ENCODE measurements around the gene SEPTIN10.
"Not testable (repeated sequence)": the region's sequence is repeated elsewhere in the genome, so short reads cannot be mapped to it uniquely, and the experiment has no call there.

The SEPTIN10 gene

DNA sequence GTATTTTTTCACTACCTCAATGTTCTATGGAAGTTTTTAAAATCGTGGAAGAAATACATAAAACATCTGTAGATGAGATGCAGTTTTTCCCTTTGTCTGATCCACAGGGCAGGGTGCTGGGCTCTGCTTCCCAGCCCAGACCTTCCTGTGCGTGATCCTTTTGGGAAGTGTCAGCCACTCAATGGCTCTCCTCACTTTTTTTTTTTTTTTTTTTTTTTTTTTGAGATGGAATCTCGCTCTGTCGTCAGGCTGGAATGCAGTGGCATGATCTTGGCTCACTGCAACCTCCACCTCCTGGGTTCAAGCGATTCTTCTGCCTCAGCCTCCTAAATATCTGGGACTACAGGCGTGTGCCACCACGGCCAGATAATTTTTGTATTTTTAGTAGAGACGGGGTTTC is 33.2 kb upstream of the SEPTIN10 start:
- Histone ChIP-seq H3K4me1 (ENCODE audit: insufficient read depth, low read length, poor library complexity, severe bottlenecking) (no peaks in the 10 kb centered on the region), H3K9me3 (ENCODE audit: insufficient read depth, low read depth, low read length) (no peaks in the 10 kb centered on the region), H3K9ac (ENCODE audit: low read depth, low read length, poor library complexity, severe bottlenecking) (no peak overlapping the region), H3K36me3 (ENCODE audit: insufficient read depth, low read length) (no peaks in the 10 kb centered on the region), H2AFZ (ENCODE audit: low read length) (no peak overlapping the region), H3F3A (ENCODE audit: low read depth) (no peaks in the 10 kb centered on the region), H3K4me2 (ENCODE audit: low read depth, low read length, poor library complexity, severe bottlenecking) (no peak overlapping the region), H3K27me3 (ENCODE audit: insufficient read depth, low read length, poor library complexity, severe bottlenecking) (no peaks in the 10 kb centered on the region), H3K9me2 (replicated peaks; ENCODE audit: low read depth, low read length) (no peaks in the 10 kb centered on the region), H4K20me1 (ENCODE audit: insufficient read depth, low read length, poor library complexity, severe bottlenecking) (no peaks in the 10 kb centered on the region), H3K4me3 (ENCODE audit: low read length, poor library complexity, severe bottlenecking) (no peak overlapping the region), H3K79me2 (ENCODE audit: insufficient read depth, low read length) (no peaks in the 10 kb centered on the region)
- TF ChIP-seq CTCF (conservative IDR thresholded peaks at IDR 0.05; ENCODE audit: low read length), result no peak
- TF ChIP-seq EZH2phosphoT487 (IDR thresholded peaks at IDR 0.05; ENCODE audit: borderline replicate concordance), result no peak

- TF ChIP-seq CTCF (conservative IDR thresholded peaks at IDR 0.05; ENCODE audit: low read length) (no peak), EZH2phosphoT487 (IDR thresholded peaks at IDR 0.05; ENCODE audit: borderline replicate concordance) (no peak)
- H3K36me3 ChIP-seq (ENCODE audit: insufficient read depth, low read length), result no peaks in the 10 kb centered on the region
- H3K4me2 ChIP-seq (ENCODE audit: low read depth, low read length, poor library complexity, severe bottlenecking), result no peak overlapping the region
- H2AFZ ChIP-seq (ENCODE audit: low read length), result no peak overlapping the region
- H3K79me2 ChIP-seq (ENCODE audit: insufficient read depth, low read length), result no peaks in the 10 kb centered on the region
- H3K4me1 ChIP-seq (ENCODE audit: insufficient read depth, low read length, poor library complexity, severe bottlenecking), result no peaks in the 10 kb centered on the region
- H3K4me3 ChIP-seq (ENCODE audit: low read length, poor library complexity, severe bottlenecking), result no peak overlapping the region
- no peaks in the 10 kb centered on the region for H3F3A ChIP-seq (ENCODE audit: low read depth)
- H3K9me3 ChIP-seq (ENCODE audit: insufficient read depth, low read depth, low read length), result no peaks in the 10 kb centered on the region
- H3K9ac ChIP-seq (ENCODE audit: low read depth, low read length, poor library complexity, severe bottlenecking), result no peak overlapping the region
- H3K9me2 ChIP-seq (replicated peaks; ENCODE audit: low read depth, low read length), result no peaks in the 10 kb centered on the region
- no peaks in the 10 kb centered on the region for H3K27me3 ChIP-seq (ENCODE audit: insufficient read depth, low read length, poor library complexity, severe bottlenecking)
- H4K20me1 ChIP-seq (ENCODE audit: insufficient read depth, low read length, poor library complexity, severe bottlenecking), result no peaks in the 10 kb centered on the region
Measured at GRCh38 chr2:109645412-109646184, 31.8 kb upstream of the SEPTIN10 start.

- H3K9ac ChIP-seq (ENCODE audit: low read depth, low read length, poor library complexity, severe bottlenecking), result no peak overlapping the region
- H2AFZ ChIP-seq (ENCODE audit: low read length), result 0 out of 2 replicates have a peak overlapping the region, but pooled peaks have one; percentile 54
- no peaks in the 10 kb centered on the region for H4K20me1 ChIP-seq (ENCODE audit: insufficient read depth, low read length, poor library complexity, severe bottlenecking)
- H3K79me2 ChIP-seq (ENCODE audit: insufficient read depth, low read length), result no peaks in the 10 kb centered on the region
- H3K36me3 ChIP-seq (ENCODE audit: insufficient read depth, low read length), result no peaks in the 10 kb centered on the region
- H3K4me2 ChIP-seq (ENCODE audit: low read depth, low read length, poor library complexity, severe bottlenecking), result no peak overlapping the region
- no peak for TF ChIP-seq CTCF (conservative IDR thresholded peaks at IDR 0.05; ENCODE audit: low read length)
- TF ChIP-seq EZH2phosphoT487 (IDR thresholded peaks at IDR 0.05; ENCODE audit: borderline replicate concordance), result no peak
- H3K9me3 ChIP-seq (ENCODE audit: insufficient read depth, low read depth, low read length), result no peaks in the 10 kb centered on the region
- H3F3A ChIP-seq (ENCODE audit: low read depth), result no peaks in the 10 kb centered on the region
- H3K4me3 ChIP-seq (ENCODE audit: low read length, poor library complexity, severe bottlenecking), result no peak overlapping the region
- no peaks in the 10 kb centered on the region for H3K4me1 ChIP-seq (ENCODE audit: insufficient read depth, low read length, poor library complexity, severe bottlenecking)
- H3K27me3 ChIP-seq (ENCODE audit: insufficient read depth, low read length, poor library complexity, severe bottlenecking), result no peaks in the 10 kb centered on the region
- no peaks in the 10 kb centered on the region for H3K9me2 ChIP-seq (replicated peaks; ENCODE audit: low read depth, low read length)
Measured at GRCh38 chr2:109644571-109645275, 31.0 kb upstream of the SEPTIN10 start.

DNA sequence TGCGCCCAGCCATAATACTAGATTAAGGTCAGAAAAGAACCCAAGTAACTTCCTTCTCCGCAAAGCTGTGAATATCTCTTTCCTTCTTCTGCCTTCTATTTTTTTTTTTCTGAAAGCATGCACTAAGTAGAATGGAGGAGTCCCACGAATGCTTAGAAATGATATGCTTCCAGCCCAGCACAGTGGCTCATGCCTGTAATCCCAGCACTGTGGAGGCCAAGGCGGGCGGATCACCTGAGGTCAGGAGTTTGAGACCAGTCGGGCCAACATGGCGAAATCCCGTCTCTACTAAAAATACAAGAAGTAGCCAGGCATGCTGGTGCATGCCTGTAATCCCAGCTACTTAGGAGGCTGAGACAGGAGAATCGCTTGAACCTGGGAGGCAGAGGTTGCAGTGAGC is 26.2 kb upstream of the SEPTIN10 start:
- H3K9me2 ChIP-seq (replicated peaks; ENCODE audit: low read depth, low read length); H3K4me2 ChIP-seq (ENCODE audit: low read depth, low read length, poor library complexity, severe bottlenecking); H2AFZ ChIP-seq (ENCODE audit: low read length); H3K9ac ChIP-seq (ENCODE audit: low read depth, low read length, poor library complexity, severe bottlenecking); H3K9me3 ChIP-seq (ENCODE audit: insufficient read depth, low read depth, low read length); H3K27me3 ChIP-seq (ENCODE audit: insufficient read depth, low read length, poor library complexity, severe bottlenecking); H3K36me3 ChIP-seq (ENCODE audit: insufficient read depth, low read length); H3K79me2 ChIP-seq (ENCODE audit: insufficient read depth, low read length); H3F3A ChIP-seq (ENCODE audit: low read depth); H4K20me1 ChIP-seq (ENCODE audit: insufficient read depth, low read length, poor library complexity, severe bottlenecking); H3K4me1 ChIP-seq (ENCODE audit: insufficient read depth, low read length, poor library complexity, severe bottlenecking); H3K4me3 ChIP-seq (ENCODE audit: low read length, poor library complexity, severe bottlenecking): not testable (repeated sequence)

Data from Loucy (cell line).